Measurements from ENCODE around the gene PXK.

The PXK gene

GRCh38 chr3:58463181-58463941 lies 130.7 kb downstream of the PXK start:
- peak; percentile 34 to 77 for DNase-seq (ENCODE audit: low read depth in 1 of 2, low spot score in 1 of 2)

- DNase-seq (ENCODE audit: low read depth in 1 of 2, low spot score in 1 of 2), result no peak
Observed at GRCh38 chr3:58463942-58464271, 131.2 kb downstream of the PXK start.

GRCh38 chr3:58464866-58465265 lies 132.2 kb downstream of the PXK start:
- no peak for DNase-seq (ENCODE audit: low read depth in 1 of 2, low spot score in 1 of 2)

GRCh38 chr3:58466899-58467563 lies 134.3 kb downstream of the PXK start:
- DNase-seq (ENCODE audit: low read depth in 1 of 2, low spot score in 1 of 2), result no peak

GRCh38 chr3:58469096-58469495 lies 136.4 kb downstream of the PXK start:
- DNase-seq (ENCODE audit: low read depth in 1 of 2, low spot score in 1 of 2), result no peak

DNA sequence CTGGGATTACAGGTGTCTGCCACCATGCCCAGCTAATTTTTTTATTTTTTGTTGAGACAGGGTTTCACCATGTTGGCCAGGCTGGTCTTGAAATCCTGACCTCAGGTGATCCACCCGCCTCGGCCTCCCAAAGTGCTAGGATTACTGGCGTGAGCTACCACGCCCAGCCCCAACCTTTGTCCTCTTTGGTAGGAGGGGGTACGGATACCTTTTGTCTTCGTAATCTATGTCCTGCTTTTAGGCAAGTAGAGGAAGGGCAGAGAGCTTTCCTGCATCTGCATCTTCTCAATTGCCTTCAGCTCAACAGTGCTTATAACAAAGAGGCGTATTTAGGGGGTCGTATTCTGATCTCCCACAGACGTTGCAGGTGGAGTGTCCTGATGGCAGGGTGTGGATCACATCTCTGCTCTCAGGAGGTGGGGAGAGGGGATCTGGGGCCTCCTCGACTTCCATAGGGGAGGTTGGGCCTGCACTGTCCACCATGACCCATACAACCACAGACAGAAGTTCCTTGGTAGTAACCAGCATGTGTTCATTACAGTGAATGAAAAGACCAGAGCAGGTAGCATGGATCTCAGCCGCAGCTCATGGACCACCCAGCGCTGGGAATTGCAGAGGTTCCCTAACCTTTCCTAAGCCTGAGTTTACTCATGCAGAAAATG lies 137.8 kb downstream of the PXK start:
- DNase-seq (ENCODE audit: low read depth in 1 of 2, low spot score in 1 of 2), result no peak

DNA sequence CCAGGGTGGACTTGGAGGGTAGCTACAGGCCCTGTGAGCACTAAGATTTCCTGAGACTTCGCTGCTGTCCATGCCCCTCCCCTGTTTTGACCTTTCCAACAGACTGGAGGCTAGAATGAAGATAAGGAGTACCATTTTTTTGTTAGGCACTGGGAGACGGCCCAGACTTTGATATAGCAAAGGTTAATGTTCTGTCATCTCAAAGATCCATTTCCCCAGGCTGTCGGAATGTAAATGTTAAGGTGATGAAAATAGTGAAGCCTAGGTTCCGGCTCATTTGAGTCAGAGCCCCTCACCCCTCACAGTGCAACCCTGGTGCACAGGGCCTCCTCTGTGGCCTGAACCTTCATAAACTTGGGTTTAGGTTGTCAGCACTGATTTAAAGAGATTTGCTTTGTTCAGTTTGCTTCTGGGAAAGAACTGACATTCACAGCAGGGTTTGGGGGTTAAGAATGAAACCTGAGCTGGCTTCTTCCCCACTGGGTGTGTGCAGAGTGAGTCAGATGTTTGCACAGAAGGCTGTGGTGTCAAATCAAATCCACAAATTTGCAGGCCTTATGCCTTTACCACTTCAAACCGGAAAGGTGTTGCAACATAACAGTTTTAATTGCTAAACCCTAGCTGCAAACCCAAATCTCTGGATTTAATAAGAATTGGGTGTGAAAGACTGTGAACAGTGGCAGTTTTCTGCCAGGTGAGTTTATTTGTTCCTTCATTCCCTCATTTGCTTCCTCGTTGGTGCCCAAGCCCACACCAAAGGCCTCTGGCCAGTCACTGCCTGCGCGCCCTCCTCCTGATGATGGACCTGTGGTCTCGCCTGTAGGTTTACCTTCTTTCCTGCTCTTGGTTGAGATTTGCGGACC lies 138.6 kb downstream of the PXK start:
- peak in 1 of 2 donors; percentile 44 for DNase-seq (ENCODE audit: low read depth in 1 of 2, low spot score in 1 of 2)

GRCh38 chr3:58473275-58473674 lies 140.6 kb downstream of the PXK start:
- no peak for DNase-seq (ENCODE audit: low read depth in 1 of 2, low spot score in 1 of 2)

- DNase-seq (ENCODE audit: low read depth in 1 of 2, low spot score in 1 of 2), result no peak
Observed at GRCh38 chr3:58474348-58474911, 141.7 kb downstream of the PXK start.

GRCh38 chr3:58474967-58475578 lies 142.4 kb downstream of the PXK start:
- no peak for DNase-seq (ENCODE audit: low read depth in 1 of 2, low spot score in 1 of 2)
